HG02973 (cell line): ENCODE measurements around the gene C1GALT1.
"Not testable (repeated sequence)": the region's sequence is repeated elsewhere in the genome, so short reads cannot be mapped to it uniquely, and the experiment has no call there.

Experiments
- ATAC-seq: cut with Tn5 transposase; IDR thresholded peaks from one replicate; pipeline ENCODE4 v1.9.1; 2021; ENCODE audit warnings: moderate library complexity; ENCODE audit not compliant: unreplicated experiment

C1GALT1 gene

DNA sequence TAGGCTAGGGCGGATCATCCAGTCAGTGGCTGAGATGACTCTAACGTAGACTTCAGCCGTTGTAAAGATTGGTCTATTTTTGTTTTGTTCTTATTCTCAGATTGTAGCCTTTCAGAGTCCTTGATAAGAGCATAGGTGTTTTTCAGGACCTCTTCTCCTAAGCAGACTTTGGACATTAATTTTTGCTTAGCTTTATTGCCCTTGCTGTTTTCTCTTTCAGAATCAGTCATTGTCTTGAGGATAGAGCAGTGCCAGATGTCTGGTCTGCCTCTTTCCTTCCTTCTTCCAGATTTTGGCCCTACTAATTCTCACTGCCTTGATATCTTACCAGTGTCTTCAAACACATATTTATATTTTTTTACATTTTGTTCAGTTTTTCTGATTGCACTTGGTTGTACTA, 49.5 kb downstream of the C1GALT1 start:
- ATAC-seq, result no peak

DNA sequence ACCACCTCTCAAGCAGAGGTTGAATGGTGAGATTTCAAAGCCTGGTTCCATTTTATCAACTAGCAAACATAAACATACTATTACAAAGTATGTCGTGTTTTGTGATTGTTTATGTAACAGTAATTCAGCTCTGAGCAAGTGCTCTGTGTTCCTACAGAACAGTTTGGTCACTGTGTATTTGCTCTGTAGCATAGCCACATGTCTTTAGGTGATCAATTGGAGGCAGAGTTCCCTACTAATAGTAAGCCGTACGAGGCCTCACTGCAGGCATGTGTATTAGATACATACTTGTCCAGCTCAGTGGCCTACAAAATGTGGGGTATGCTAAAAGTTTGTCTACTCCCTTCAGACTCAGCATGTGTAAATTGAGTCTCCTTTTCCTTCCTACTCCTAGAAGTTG, 53.0 kb downstream of the C1GALT1 start:
- no peak for ATAC-seq

DNA sequence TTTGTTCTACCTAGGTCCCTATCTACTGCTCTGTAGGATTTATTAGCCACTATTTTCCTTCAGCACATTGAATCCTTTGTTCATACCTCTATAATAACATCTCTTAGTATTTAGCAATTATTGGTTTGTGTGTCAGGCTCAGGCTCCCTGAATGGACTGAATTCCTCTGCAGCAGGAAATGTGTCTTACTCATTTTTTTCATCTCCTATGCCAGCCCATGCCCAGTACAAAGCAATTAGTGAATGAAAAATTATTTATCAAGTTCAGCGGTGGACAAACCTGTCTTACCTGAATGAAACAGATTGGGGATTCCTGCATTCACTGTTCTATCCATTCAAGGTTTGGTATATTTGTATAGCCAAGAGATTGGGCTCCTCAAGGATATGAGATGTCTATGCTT, 53.7 kb downstream of the C1GALT1 start:
- no peak for ATAC-seq

DNA sequence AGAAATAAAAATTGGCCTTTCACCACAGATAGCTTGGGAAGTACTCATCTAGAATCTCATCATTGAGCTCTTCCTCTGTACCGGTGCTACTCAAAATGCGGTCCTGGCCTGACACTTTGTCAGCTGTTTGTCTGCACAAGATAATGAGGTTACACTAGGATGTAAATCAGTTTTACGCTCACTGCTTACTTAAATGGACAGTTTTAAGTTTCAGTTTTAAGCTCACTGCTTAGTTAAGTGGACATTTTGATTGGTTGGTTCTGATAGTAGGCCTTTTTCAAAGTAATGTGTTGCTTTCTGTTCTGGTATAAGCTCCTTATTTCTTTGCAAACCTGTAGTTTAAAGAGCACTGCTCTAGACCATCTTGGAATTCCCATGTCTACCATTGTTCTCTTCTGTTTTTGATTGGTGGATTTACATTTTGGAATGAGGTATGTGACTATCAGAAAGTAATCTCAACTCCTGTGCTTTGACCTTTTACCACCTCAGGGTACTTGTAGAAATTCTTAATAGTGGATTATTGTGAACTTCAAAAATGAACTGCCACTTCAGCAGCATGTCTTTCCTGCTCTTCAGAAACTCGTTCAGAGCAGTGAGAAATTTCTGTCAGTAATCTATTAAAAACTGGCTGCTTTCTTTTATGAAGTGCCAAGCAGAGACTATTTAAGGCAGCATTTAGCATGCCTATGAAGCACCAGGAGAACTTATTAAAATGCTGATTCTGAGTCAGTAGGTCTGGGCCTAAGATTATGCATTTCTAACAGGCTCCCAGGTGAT, 55.0 kb downstream of the C1GALT1 start:
- ATAC-seq, result no peak

DNA sequence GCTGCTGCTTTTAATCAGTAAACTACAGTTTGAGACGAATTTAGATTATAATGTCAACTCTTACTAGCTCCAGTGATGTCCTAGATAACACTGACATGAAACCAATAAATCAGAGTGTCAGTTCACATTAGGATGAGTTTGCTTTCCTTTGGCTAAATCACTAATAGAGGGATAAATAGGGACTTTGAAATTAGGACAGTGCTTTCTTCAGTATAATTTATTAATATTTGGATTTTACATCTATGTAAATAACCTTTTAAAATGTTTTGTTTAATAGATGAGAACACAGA, 55.6 kb downstream of the C1GALT1 start:
- no peak for ATAC-seq

DNA sequence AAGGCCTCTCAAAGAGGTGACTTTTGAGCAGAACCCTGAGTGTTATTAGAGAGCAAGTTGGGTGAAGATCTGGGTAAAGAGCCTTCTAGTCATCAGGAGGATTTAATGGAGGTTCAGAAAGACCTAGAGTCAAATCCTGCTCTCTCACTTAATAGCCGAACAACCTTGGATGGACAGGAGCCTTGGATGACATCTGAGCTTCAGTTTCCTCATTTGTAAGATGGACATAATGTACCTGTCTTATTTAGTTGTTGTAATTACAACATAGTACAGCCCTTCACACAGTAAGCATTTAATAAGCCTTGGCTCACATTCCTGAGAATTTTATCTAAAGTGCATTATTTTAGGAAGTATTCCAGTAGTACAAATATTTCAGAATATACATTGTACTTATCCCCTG, 57.0 kb downstream of the C1GALT1 start:
- ATAC-seq, result no peak

DNA sequence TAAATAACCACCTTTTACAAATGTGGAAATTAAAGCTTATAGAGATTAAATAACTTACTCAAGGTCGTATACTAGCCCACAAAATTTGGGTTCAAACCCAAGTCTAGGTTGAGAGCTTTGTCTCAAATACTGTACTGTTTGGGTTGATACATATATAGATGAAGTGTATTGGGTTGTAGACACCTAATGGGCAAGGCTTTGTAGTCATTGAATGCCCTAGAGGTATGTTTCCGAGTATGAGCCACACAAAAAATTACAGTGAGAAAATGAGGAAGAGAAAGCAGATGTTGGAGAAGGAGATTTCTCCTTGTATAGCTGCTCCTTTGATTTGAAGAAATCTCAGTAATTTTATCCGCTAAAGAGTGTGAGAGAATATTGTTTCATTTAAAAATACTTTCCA, 60.6 kb downstream of the C1GALT1 start:
- no peak for ATAC-seq

DNA sequence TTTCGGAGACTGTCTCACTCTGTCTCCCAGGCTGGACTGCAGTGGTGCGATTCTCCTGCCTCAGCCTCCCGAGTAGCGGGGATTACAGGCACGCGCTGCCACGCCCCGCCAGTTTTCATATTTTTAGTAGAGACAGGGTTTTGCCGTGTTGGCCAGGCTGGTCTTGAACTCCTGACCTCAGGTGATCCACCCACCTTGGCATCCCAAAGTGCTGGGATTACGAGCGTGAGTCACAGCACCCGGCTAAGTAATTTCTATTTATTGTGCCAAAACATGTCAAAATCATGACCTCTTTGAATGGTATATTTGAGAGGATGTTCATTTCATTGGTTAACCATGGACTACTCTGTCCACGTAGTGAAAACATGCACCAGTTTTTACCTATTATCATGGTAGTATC, 62.9 kb downstream of the C1GALT1 start:
- ATAC-seq, result not testable (repeated sequence)

DNA sequence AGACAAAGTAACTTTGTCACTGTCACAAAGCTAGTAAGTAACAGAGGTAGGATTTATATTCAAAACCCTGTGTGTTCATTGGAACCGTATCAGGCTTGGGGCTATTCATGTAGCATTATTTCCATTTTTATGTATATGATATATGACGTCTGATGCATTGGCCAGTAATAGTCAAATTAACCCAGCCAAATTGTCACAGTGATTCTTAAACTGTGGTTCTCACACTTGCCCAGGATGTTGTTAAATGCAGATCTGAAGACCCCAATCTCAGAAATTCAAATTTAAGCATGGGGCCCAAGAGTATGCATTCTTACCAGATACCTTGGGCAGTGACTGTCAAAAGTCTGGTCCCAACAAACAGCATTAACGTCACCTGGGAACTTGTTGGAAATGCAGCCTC, 63.9 kb downstream of the C1GALT1 start:
- ATAC-seq, result no peak

DNA sequence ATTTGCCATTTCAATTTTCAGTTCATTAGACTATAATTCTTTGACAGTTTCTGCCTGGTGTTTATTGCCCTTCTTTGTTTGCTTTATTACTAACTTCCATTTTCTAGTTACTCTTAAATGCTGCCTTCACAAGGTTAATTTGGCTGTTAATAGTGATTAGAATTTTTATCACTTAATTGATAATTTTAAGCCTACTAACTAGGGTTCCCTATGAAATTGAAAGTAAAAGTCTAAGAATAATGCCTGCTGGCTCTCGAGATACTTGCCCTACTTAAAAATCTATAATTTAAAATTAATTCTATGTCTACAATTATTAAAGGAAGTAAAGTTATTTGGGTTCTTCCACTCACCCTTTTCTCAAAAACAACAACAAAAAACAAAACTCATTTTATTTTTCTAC, 65.3 kb downstream of the C1GALT1 start:
- ATAC-seq, result no peak

DNA sequence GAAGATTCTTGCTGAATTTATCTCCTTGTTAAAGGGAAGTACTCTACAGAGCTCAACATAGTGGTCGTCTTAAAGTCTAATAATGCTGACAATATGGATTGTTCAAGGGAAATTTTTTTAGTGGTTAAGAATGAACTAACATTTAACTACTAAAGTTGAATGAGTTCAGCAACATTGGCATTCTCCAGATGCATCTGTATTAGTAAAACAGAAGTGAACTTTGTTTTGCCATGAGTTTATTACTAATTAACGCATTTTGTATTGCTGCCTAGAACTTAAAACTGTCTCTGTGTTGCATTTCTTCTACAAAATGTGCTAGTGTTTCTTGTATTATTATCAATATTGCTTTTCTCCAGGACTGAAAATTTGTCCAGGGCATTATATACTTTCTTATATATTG, 67.5 kb downstream of the C1GALT1 start:
- ATAC-seq, result no peak

DNA sequence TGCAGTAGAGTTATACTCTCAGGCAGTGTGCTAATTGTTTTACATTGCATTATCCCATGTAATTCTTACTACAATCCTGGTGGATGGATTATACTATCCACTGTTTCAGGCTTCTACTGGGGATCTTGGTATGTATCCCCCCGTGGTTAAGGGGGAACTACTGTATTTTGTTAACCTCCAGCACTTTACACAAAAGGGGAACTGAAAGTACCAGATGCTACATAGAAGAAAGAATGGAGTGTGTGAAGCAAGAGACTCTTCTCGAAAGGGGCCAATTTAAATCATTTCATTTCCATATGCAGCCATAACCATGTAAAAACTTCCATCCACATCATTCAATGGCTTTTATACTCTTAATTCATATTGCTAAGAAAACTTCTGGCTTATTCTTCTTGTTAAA, 69.4 kb downstream of the C1GALT1 start:
- peak; percentile 97 for ATAC-seq

DNA sequence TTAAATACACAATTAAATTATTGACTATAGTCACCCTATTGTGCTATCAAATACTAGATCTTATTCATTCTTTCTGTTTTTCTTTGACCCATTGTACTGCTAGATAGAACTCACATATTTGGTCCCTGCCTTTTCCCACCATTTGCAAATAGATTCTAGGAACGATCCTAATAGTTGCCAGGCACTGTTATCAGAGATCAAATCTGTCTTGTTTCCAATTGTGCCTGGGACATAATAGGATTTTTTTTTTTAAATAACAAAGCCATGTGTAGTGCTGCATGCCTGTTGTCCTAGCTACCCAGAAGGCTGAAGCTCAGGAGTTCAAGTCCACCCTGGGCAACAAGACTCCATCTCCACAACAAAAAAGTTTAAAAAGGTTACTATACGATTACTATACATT, 72.0 kb downstream of the C1GALT1 start:
- ATAC-seq, result no peak

DNA sequence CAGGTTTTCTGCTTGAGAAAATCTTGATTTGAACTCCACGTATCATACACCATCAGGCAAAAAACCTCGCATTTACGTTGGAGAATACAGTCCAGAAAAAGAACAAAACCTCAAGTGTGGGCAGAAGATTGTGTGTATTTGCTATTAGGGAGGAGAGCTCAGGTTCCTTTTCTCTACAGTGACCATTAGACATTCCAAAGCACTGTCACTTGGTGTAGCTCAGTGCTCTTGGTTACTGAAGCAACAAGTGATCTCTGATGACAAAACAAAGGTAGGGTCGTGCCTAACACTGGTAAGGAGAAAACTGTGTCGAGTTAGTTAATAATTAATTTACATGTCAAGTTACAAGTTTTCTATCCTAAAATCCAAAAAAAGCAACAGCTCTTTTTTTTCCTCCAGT, 72.6 kb downstream of the C1GALT1 start:
- no peak for ATAC-seq

DNA sequence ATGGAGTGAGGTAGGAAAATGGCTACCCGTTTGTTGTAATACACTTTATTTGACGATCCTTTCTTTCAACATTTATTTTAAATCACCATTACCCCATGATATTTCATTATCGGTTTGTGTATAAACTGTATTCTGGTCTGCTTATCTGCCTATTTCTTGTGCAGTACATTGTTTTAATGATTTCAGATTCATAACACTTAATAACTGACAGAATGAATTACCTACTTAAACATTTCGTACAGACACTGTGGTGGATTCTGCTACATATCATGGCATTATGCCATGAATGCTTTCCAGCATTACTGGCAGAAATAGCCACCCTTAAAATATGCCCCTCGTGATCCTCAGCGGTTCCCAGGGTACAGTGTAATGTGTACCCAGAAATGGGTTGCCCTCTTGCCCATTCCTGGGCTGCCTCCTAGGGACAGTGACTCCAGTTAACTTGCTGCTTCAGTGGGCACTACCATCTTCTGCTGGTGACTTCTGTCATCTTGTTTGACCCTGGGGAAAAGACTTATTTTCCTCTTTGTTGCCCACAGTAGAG, 74.5 kb downstream of the C1GALT1 start:
- no peak for ATAC-seq

DNA sequence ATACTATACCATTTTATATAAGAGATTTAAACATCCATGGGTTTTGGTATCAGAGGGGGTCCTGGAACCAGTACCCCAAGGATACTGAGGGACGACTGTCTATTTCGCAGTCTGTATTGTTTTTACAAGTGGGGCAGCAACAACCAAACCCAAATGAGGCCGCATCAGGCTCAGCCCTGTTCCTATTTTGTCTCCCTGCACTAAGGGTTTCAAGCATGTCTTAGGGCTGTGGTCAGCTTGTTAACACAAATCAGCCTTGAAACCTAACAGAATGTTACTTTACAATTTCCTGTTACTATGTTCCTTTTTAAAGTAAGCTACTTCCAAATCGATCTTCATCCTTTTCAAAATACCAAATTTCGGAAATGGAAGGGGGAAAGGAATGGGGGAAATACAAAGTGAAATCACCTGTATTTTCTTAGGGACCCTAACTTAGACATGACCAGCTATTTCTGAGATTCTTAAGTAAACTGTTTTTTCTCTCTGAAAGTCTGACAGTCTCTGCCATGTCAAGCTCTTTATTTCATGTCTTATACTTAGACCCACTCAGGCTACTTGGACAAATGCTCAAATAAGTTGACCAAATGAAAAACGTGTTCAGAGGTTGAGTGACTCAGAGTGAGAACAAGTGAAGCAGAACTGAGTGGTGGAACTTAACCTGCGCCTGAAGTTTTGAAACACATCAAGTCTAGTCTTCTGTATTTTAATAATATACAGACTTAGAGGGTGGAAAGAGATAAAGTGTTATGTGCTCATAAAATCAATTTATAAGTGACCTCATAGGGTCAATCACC, 75.8 kb downstream of the C1GALT1 start:
- ATAC-seq, result peak; percentile 89

DNA sequence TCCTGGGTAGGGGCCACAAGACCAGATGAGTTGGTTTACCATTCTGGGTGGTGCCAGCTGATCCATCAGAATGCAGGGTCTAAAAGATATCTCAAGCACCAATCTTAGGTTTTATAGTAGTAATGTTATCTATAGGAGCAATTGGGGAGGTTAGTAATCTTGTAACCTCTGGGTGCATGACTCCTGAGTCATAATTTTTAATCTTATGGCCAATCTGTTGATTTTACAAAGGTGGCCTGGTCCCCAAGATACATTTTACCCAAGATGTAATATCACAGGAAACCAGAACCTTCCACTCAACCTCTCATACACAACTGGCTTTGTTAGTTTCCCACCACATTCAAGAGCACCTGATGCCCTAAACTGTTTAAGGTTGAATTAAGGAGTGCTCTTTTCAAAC, 79.5 kb downstream of the C1GALT1 start:
- no peak for ATAC-seq

DNA sequence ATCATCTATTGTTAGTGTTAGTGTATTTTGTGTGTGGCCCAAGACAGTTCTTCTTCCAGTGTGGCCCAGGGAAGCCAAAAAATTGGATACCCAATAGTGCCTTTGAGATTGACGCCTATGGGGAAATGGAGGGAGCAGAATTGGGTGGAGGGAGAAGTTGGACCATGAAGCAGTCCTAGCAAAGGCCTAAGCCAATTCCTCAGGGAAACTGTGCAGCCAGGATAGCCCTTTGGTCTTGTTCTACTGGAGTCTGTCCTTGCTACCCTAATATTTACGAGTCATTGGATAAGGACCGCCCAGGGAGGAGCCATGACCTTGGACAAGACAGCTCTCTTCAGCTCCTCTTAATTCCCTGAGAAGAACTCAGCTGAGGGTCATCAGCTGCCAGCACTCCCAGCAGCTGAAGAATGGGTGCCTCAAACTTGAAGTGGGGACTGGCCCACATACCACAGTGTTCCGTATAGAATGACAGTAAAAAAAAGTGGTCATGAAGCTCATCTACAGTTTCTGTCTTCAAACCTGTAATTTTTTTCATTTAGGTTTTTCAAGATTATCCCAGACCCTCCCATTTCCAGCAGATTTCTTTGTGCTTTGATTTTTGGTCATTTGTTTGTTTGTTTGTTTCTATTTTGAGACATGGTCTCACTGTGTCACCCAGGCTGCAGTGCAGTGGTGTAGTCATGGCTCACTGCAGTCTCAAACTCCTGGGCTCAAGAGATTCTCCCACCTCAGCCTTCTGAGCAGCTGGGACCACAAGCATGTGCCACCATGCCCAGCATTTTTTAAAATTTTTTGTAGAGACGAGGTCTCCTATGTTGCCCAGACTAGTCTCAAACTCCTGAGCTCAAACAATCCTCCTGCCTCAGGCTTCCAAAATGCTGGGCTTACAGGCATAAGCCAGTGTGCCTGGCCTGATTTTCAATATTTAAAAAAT, 81.2 kb downstream of the C1GALT1 start:
- ATAC-seq, result no peak

DNA sequence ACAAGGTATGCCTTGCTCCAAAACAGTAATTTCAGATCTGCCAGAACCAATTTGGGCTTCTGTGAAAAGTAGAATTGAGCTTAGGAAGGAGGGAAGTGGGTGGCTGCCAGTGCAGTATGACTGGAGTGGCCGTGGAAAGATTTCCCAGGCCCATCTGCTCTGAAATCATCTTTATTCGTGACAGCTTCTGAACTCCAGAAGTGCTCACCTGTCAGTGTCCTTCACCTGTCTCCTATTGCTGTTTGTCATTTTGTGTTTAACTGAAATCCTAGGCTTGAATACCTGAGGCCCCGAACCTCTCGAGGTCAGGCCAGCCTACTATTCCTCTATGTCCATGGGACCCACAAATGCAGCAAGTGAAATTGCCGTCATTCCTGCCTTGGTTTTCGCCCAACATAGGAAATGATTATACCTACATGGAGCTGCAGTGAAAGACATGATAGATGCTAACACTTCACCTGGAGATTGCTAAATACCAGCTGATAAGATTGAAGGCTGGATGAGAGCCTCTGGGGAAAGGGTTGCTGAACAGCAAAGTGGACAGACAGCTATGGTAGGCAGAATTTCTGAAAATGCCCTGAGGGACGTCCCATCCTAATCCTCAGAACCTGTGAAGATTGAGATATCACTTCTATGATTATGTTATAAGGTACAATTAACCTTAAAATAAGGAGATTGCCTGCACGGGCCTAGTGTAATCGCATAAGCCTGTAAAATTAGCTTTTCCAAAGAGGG, 82.1 kb downstream of the C1GALT1 start:
- ATAC-seq, result no peak
